ENCODE measurements around the gene PSPN.
"Not testable (repeated sequence)": the region's sequence is repeated elsewhere in the genome, so short reads cannot be mapped to it uniquely, and the experiment has no call there.

PSPN gene

GRCh38 chr19:6373096-6373812 is 2.5 kb downstream of the PSPN start:
- DNase-seq: peak; percentile 76

- peak; percentile 99 for DNase-seq
These were observed 3.1 kb downstream of the PSPN start, which contains the start of gene ALKBH7 for GRCh38 chr19:6372594-6373095. Gene ALKBH7, plus strand, starts transcription at chr19:6372794. Its CDS starts 27 bp downstream, at chr19:6372821.

GRCh38 chr19:6364353-6364752 is 11.4 kb downstream of the PSPN start:
- DNase-seq: no peak

GRCh38 chr19:6362351-6362801 is 13.4 kb downstream of the PSPN start:
- no peak for DNase-seq

- no peak for DNase-seq
These were observed 13.7 kb downstream of the PSPN start for GRCh38 chr19:6362027-6362350.

- not testable (repeated sequence) for DNase-seq
These were observed 14.9 kb downstream of the PSPN start for GRCh38 chr19:6360857-6361216.

GRCh38 chr19:6360445-6360844 is 15.3 kb downstream of the PSPN start:
- not testable (repeated sequence) for DNase-seq

- DNase-seq: no peak
These were observed 16.0 kb downstream of the PSPN start for GRCh38 chr19:6359568-6360341.

GRCh38 chr19:6358003-6358402 is 17.7 kb downstream of the PSPN start:
- no peak for DNase-seq

- no peak for DNase-seq
These were observed 18.6 kb downstream of the PSPN start for GRCh38 chr19:6357174-6357573.

- not testable (repeated sequence) for DNase-seq
These were observed 20.3 kb downstream of the PSPN start for GRCh38 chr19:6355321-6356040.

GRCh38 chr19:6354098-6354674 is 21.5 kb downstream of the PSPN start:
- DNase-seq: no peak

GRCh38 chr19:6352381-6353165 is 23.2 kb downstream of the PSPN start:
- no peak for DNase-seq

- no peak for DNase-seq
These were observed 25.0 kb downstream of the PSPN start for GRCh38 chr19:6350688-6351087.

GRCh38 chr19:6349271-6349670 is 26.5 kb downstream of the PSPN start:
- not testable (repeated sequence) for DNase-seq

- DNase-seq: no peak
These were observed 32.3 kb downstream of the PSPN start for GRCh38 chr19:6343462-6343861.

GRCh38 chr19:6340493-6341201 is 35.1 kb downstream of the PSPN start:
- no peak for DNase-seq

GRCh38 chr19:6334490-6335285 is 41.0 kb downstream of the PSPN start:
- no peak for DNase-seq

- DNase-seq: no peak
These were observed 42.3 kb downstream of the PSPN start, which contains the start of gene ACER1 for GRCh38 chr19:6333439-6333838. Gene ACER1, minus strand, starts transcription at chr19:6333612. Its CDS starts 61 bp downstream, at chr19:6333551.

GRCh38 chr19:6326815-6327214 is 48.9 kb downstream of the PSPN start:
- DNase-seq: no peak

GRCh38 chr19:6325614-6326013 is 50.1 kb downstream of the PSPN start:
- no peak for DNase-seq

Data from NCI-H1436 treated with DMSO at 0.1 percent for 48 hours (cell line).